ENCODE results near the gene METTL9.

The METTL9 gene

DNA sequence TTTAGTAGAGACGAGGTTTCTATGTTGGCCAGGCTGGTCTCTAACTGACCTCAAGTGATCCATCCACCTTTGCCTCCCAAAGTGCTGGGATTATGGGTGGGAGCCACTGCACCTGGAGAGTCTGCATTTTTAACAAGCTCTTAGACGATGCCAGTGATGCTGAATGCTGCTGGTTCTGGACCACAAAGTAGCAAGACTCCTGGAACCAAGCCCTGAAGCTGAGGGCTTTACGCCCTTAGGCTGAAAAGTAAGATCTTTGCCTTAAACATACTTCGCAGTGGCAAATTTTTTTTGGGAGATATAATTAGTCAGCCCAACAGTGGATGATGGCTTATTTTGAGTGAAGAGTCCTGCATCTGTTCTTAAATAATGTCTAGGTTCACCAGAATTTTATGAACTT, 14.0 kb downstream of the METTL9 start:
- no peak for DNase-seq (ENCODE audit: low spot score)
- no peak for TF ChIP-seq CTCF (IDR thresholded peaks at IDR 0.05; ENCODE audit: extremely low read depth, missing control alignments)

- TF ChIP-seq CTCF (IDR thresholded peaks at IDR 0.05; ENCODE audit: extremely low read depth, missing control alignments): no peak
- DNase-seq (ENCODE audit: low spot score): no peak
These were observed 14.4 kb downstream of the METTL9 start for GRCh38 chr16:21613781-21614180.

- TF ChIP-seq CTCF (IDR thresholded peaks at IDR 0.05; ENCODE audit: extremely low read depth, missing control alignments): no peak
- no peak for DNase-seq (ENCODE audit: low spot score)
These were observed 15.5 kb downstream of the METTL9 start for GRCh38 chr16:21614896-21615295.

DNA sequence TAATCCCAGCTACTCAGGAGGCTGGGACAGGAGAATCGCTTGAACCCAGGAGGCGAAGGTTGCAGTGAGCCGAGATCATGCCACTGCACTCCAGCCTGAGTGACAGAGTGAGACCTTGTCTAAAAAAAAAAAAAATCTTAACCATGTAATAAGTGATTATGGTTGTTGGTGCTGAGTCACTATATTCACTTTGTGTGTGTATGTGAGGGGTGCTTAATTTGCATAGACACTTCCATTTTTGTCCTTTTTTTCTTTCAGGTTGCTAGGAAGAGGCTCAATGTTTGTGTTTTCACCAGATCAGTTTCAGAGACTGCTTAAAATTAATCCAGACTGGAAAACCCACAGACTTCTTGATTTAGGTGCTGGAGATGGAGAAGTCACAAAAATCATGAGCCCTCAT, 18.2 kb downstream of the METTL9 start:
- DNase-seq (ENCODE audit: low spot score): no peak
- no peak for TF ChIP-seq CTCF (IDR thresholded peaks at IDR 0.05; ENCODE audit: extremely low read depth, missing control alignments)

DNA sequence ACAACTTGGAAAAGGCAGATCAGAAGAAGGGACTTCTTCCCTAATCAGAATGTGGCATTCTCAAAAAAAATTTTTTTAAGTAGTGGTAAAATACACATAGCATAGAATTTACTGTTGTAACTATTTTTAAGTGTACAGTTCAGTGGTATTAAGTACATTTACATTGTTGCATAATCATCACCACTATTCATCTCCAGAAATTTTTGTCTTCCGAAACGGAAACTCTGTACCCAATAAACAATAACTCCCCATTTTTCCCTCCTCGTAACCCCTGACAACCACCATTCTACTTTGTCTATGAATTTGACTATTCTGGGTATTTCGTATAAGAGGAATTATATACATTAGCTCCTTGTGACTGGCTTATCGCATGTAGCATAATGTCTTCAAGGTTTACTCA, 18.9 kb downstream of the METTL9 start:
- no peak for DNase-seq (ENCODE audit: low spot score)
- TF ChIP-seq CTCF (IDR thresholded peaks at IDR 0.05; ENCODE audit: extremely low read depth, missing control alignments): no peak

DNA sequence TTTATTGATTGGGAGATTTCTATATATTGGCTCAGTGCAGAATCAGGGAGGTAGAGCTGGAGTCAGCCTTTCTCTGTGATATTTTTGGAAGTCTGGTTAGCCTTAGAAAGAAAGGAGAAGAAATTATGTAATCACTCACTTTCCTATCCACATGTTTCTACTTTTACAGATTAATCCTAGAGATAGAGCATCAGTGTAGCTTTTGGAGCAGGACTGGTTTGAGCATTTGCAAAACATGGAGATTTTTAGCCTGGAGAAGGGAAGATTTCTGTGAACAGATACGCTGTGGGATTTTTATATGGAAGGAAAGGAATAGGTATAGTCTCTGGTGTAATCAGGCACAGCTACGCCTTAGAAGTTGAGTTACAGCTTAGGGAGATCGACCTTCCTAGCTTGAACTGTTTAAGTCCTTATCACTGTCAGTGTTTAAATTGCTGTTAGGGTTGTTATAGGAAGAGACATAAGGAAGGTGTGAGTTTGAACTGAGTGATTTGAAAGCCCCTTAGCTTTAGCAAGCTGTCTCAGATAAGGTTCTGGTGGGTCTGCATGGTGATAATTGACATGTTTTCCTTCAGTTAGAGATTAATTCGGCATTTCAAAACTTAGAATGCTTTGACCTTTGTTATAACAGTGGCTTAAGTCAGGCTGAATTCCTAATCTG, 20.5 kb downstream of the METTL9 start:
- no peak for DNase-seq (ENCODE audit: low spot score)
- TF ChIP-seq CTCF (IDR thresholded peaks at IDR 0.05; ENCODE audit: extremely low read depth, missing control alignments): no peak

GRCh38 chr16:21620592-21620991, 21.2 kb downstream of the METTL9 start:
- DNase-seq (ENCODE audit: low spot score): no peak
- no peak for TF ChIP-seq CTCF (IDR thresholded peaks at IDR 0.05; ENCODE audit: extremely low read depth, missing control alignments)
